ENCODE measurements around the gene NEIL1.
"Not testable (repeated sequence)": the region's sequence is repeated elsewhere in the genome, so short reads cannot be mapped to it uniquely, and the experiment has no call there.

NEIL1 gene, protein sequence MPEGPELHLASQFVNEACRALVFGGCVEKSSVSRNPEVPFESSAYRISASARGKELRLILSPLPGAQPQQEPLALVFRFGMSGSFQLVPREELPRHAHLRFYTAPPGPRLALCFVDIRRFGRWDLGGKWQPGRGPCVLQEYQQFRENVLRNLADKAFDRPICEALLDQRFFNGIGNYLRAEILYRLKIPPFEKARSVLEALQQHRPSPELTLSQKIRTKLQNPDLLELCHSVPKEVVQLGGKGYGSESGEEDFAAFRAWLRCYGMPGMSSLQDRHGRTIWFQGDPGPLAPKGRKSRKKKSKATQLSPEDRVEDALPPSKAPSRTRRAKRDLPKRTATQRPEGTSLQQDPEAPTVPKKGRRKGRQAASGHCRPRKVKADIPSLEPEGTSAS

DNA sequence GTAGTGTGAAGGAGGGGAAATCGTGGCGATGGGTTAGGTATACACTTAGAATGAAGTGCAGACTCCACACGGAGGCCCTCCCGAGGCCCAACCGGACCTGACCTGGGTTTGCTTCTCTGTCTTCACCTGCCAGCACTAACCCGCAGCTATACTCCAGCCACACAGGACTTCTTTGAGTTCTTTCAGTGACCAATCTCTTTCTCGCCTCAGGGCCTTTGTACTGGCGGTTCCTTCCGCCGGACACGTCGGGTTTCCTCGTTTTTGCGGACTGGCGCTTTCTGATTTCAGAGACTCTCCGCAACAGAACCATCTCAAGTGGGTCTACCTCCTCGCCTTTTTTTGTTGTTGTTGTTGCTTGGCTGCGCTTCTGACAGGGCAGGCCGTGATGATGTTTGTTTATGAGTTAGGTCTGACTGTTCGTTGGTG, at the start of gene NEIL1:
Gene NEIL1 (plus strand): TSS at position 244 of the 426 bp plus-strand sequence. CDS start 1,867 bp downstream, outside the sequence.
- DNase-seq (ENCODE audit: low spot score): no peak

DNA sequence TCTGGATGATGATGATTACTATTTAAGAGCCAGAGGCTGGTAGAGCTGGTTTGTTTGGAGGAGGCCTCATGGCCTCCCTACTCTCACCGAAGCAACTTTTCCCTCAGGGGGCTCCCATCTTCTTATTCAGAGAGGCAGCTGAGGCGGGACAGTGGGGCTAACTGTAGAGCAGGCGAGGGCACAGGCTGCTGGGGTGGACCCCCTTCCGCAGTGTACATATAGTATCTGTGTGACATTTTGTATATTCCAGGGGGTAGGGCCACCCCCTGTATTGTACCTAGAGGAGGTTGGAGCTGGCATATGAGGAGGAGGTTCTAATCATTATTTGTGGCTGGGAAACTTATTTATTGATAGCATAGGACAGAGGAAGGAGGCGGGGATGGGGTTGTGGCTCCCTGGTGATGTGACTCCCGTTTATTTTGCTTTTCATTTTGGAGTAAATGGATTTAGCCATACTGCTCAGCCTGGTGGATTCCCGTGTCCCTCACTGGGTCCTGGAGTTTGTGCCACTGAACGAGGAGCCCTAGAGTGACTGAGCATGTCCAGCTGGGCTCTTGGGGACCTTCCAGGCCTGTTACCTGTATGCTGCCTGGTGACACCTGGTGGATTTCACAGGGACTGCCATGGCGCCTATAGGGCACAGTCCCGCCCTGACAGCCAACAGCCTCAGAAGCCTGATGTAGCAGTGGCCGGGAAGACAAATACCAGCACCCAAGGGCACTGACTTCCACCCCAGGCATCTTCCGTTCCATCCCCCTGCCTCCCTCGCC, 48.1 kb upstream of the NEIL1 start:
- not testable (repeated sequence) for DNase-seq (ENCODE audit: low spot score)

GRCh38 chr15:75299311-75299688, 47.5 kb upstream of the NEIL1 start:
- DNase-seq (ENCODE audit: low spot score): not testable (repeated sequence)

- DNase-seq (ENCODE audit: low spot score): not testable (repeated sequence)
Observed at GRCh38 chr15:75300026-75300425, 46.8 kb upstream of the NEIL1 start.

DNA sequence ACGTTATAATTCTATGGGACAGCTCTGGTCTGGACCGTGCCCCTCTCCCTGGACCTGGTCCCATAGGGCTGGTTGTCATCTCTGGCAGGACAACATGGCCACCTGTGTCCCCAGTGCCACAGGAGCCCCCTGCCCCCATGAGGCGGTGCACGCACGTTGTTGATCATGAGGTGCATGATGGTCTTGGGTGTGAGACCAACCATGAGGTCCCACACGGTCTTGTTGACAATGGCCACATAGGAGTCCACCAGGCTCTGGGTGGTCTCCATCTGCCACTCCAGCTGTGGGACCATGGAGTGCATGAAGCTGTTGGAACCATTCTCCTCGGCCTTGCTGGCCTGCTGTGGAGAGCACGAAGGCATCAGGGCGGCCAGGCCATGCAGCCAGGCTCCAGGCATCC, 44.5 kb upstream of the NEIL1 start:
- no peak for DNase-seq (ENCODE audit: low spot score)

DNA sequence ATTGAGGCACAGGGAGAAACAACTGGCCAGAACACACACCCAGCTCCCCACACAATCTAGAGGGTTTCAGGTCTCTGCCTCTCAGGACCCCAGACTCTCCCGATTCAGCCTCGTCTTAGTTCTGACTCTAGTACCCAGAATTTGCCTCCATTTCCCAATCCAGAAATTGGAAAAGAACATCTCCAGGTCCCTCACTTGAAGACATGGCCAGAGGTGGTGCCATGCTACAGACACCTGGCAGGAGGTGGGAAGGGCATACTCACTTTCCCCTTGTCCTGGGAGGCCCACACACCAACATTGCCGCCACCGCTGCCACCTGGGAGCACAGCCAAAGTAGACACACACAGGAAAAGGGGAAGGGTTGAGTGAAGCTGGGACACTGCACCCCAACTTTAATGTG, 44.1 kb upstream of the NEIL1 start:
- not testable (repeated sequence) for DNase-seq (ENCODE audit: low spot score)

GRCh38 chr15:75306188-75306587, 40.7 kb upstream of the NEIL1 start:
- no peak for DNase-seq (ENCODE audit: low spot score)

- no peak for DNase-seq (ENCODE audit: low spot score)
Observed at GRCh38 chr15:75307778-75308390, 39.0 kb upstream of the NEIL1 start.

DNA sequence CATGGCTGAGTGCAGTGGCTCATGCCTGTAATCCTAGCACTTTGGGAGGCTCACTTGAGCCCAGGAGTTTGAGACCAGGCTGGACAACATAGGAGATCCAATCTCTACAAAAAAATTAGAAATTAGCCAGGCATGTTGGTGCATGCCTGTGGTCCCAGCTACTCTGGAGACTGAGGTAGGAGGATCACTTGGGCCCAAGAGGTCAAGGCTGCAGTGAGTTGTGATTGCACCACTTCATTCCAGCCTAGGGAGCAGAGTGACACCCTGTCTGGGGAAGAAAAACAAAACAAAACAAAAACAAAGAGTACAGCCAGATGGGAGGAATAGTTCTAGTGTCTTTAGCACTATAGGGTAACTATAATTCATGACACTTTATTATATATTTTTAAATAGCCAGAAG, 37.1 kb upstream of the NEIL1 start:
- no peak for DNase-seq (ENCODE audit: low spot score)

DNA sequence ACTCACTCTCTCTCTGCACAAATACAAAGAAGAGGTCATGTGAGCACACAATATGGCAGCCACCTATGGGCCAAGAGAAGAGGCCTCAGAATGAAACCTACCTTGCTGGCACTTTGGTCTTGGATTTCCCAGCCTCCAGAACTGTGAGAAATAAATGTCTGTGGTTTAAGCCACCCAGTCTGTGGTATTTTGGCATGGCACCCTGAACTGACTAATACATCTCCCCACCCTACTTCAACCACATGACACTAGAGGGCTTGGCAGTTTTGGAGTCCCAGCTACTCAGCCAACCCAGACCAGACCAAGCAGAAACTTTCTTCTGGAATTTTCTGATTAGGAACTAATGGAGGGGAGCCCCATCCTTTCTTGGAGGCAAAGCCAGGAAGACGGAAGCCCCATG, 34.3 kb upstream of the NEIL1 start:
- DNase-seq (ENCODE audit: low spot score): not testable (repeated sequence)

DNA sequence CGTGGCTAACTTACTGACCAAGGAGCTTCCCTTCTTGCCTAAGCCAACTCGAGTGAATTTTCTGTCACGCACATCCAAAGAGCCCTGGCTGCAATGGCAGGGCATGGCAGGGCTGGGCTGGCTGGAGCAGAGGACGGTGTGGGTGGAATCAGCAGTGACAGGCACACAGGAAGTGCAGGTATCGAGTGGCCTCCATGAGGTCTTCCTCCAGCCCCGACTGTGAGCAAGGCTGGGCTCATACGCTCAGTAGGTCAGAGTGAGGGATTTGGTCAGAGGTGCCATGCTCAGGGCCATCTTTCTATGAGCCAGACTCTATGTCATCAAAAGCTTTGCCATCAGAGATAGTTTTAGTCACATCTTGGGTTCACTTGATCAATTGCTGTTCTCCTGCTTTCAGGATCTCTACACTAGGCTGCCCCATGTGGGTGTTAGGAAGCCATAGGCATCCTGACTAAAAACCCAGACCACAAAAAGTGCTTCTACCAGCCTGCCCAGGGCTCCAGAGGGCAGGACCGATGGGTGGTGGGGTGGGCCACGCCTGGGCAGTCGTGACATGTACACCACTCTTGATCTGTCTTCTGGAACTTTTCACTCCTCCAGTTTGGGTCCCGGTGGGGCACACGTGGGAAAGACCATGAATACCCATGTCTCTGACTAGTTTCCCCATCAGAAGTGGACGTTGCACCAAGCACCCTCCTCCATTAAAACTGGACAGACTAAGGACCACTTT, 33.6 kb upstream of the NEIL1 start:
- DNase-seq (ENCODE audit: low spot score): no peak

DNA sequence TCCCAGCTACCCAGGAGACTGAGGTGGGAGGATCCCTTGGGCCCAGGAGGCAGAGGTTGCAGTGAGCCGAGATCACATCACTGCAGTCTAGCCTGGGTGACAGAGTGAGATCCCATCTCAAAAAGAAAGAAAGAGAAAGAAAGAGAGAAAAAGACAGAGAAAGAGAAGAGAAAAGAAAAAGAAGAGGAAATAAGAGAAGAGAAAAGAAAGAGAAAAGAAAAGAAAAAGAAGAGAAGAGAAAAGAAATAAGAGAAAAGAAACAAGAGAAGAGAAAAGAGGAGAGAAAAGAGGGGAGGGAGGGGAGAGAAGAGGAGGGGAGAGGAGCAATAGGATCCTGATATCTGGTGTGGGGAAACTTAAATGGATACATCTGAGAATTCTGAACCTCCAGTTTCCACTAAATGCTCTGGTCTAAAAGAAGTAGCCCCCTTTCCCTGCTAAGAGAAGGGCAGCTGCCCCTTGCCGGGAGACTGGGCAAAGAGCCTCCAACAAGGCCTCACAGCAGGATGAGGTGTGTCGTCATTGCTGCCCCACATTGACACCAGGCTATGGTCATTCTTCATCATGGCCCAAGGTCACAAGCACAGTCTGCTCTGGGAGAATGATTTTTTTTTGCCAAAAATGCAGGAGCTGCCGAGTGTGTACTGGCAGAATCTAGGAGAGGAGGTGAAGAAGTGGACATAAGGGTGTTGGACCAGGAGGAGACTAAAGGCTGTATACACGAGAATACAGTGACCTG, 32.1 kb upstream of the NEIL1 start:
- no peak for DNase-seq (ENCODE audit: low spot score)

- DNase-seq (ENCODE audit: low spot score): not testable (repeated sequence)
Observed at GRCh38 chr15:75319231-75319897, 27.5 kb upstream of the NEIL1 start.

DNA sequence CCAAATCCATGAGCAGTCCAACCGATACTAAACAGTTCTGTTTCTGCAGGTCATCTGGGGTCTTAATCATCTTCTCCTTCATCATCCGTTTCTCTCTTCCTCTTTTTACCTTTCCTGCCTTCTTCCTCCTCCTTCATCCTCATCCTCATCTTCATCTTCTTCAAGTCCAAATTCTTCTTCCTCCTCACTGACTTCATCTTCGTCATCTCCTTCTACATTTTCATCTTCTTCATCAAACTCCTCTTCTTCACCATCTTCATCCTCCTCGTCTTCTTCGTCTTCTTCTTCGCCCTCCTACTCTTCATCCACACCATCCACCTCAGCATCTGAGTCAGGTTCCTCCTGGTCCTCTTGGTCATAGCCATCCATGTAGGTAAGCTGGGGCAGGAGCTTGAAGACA, 25.1 kb upstream of the NEIL1 start:
- DNase-seq (ENCODE audit: low spot score): no peak

DNA sequence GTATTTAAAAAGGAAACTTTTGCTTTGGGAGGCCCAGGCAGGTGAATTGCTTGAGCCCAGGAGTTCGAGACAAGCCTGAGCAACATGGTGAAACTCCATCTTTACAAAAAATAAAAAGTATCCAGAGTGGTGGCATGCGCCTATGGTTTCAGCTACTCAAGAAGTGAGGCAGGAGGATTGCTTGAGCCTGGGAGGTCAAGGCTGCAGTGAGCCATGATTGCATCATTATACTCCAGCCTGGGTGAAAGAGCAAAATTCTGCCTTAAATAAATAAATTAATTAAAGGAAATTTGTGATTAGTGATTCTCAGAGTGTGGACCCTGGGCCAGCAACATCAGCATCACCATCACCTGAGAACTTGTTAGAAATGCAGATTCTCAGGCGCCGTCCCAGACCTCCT, 20.9 kb upstream of the NEIL1 start:
- DNase-seq (ENCODE audit: low spot score): no peak

DNA sequence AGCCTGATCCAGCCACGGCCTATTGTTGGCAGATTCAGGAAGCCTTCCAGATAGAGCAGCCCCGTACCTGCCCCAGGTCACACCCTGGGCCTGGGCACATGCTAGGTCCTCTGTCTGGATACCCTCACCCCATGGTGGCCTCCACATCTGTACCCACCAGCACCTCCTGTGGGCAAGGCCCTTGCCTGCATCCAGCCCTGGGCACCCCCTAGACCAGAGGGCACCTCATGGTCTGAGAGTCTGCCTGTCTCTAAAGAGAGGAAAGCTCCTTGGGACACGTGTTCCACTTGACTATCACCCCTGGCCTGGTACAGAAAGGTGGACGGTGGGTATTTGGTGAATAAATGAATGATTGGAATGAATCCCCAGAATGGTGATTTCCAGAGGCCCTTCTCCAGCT, 19.8 kb upstream of the NEIL1 start:
- DNase-seq (ENCODE audit: low spot score): no peak

- DNase-seq (ENCODE audit: low spot score): no peak
Observed at GRCh38 chr15:75327491-75327890, 19.3 kb upstream of the NEIL1 start.

DNA sequence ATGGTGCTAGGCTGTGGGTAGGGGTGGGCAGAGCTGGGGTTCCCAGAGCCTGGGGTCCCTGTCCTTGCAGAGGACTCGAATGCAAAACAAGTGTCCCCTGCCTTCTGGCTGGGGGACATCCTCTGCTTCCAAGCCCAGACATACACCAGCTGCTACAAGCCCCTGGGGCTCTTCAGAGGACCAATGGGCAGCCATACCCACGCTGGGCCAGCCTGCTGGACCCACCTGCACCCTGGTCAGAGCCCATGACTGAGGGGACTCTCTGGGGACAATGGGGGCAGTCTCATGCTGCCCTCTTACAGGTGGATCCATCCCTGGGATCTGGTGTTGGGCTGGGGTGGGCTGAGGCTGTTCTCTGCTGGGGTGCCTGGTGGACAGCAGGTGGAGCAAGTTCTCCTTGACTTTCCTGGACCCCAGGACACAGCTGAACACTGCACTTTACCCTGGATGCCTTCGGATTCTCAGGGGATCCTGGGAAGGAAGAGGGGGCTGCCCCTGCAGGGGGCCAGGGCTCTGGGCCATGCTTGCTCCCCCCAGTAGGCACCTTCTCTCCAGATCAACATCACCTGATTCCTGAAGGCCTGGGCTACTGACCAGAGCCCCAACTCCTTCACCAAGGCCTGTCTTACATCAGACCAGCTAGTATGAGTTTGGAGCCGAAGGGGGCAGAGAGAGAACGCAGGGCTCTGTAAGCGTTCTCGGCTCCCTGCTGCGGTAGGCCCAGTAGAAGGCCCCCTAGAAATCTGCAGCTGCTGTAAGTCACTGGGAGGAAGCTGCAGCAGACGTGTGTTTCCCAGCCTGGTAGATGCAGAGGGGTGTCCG, 18.1 kb upstream of the NEIL1 start:
- no peak for DNase-seq (ENCODE audit: low spot score)

DNA sequence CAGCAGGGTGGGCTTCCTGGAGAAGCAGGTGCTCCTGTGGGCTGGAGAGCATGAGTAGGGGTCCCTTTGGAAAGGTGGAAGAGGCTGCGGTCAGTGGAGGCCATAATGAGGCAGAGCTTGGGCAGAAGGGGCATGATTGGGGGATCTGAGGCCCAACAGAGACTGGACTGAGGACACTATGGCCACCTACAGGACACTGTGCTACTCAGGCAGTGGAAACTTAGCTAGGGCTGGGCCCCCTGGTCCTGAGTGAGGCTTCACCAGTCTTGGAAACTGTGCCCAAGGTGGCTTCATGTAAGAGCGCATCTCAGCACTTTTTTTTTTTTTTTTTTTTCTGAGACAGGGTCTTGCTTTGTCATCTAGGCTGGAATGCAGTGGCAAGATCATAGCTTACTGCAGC, 17.3 kb upstream of the NEIL1 start:
- no peak for DNase-seq (ENCODE audit: low spot score)

DNA sequence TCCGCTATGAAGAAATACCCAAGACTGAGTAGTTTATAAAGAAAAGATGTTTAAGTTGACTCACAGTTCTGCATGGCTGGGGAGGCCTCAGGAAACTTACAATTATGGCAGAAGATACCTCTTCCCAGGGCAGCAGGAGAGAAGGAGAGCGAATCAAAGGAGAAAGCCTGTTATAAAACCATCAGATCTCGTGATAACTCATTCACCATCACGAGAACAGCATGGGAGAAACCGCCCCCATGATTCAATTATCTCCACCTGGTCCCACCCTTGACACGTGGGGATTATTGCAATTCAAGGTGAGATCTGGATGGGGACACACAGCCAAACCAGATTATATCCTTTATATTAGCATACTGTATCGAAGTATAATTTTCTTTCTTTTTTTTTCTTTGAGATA, 14.7 kb upstream of the NEIL1 start:
- DNase-seq (ENCODE audit: low spot score): not testable (repeated sequence)

Measured in hematopoietic multipotent progenitor cell treated with erythropoietin and hydrocortisone succinate and interleukin-3 and kit ligand, for 17 days (in vitro differentiated cells).